ENCODE results near the gene C9orf72.

DNA sequence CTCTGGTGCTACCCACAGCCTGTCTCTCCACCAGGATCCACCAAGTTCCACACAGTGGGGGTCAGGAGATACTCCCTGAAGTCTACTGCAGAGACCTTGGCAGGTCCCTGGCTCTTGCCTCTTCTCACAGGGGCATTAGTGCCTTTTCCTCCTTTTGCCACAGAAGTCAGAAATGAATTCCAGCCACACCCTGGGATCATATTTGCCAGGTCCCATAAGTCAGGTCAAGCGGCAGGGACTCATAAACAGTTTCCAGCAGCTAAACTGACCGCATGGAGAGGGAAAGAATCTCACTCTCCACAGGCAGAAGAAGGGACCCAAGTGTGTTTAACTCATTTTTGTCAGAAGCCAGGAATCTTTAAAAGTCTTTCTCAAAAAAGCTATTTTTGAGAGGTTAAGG is 62.5 kb downstream of the C9orf72 start:
- no peak for TF ChIP-seq CTCF (conservative IDR thresholded peaks at IDR 0.05; ENCODE audit: low read depth, low read length)
- TF ChIP-seq EZH2 (IDR thresholded peaks at IDR 0.05; ENCODE audit: borderline replicate concordance, low read depth, low read length, poor library complexity, severe bottlenecking), result no peak

Data from A673 (cell line).